Measurements from ENCODE around the gene ACSL3.
A peak's percentile ranks its signal among the peaks of the same experiment; 100 is the strongest.

The ACSL3 gene

GRCh38 chr2:222949073-222949472, 88.2 kb downstream of the ACSL3 start:
- H3K27ac Mint-ChIP-seq, result no peak overlapping the region
- no peak for ATAC-seq
- H3K4me1 Mint-ChIP-seq, result no peaks in the 10 kb centered on the region
- no peaks in the 10 kb centered on the region for H3K36me3 Mint-ChIP-seq
- H3K4me3 Mint-ChIP-seq, result no peak overlapping the region
- peaks cover 8% of the 10 kb centered on the region for H3K27me3 Mint-ChIP-seq
- H3K9me3 Mint-ChIP-seq, result no peaks in the 10 kb centered on the region

DNA sequence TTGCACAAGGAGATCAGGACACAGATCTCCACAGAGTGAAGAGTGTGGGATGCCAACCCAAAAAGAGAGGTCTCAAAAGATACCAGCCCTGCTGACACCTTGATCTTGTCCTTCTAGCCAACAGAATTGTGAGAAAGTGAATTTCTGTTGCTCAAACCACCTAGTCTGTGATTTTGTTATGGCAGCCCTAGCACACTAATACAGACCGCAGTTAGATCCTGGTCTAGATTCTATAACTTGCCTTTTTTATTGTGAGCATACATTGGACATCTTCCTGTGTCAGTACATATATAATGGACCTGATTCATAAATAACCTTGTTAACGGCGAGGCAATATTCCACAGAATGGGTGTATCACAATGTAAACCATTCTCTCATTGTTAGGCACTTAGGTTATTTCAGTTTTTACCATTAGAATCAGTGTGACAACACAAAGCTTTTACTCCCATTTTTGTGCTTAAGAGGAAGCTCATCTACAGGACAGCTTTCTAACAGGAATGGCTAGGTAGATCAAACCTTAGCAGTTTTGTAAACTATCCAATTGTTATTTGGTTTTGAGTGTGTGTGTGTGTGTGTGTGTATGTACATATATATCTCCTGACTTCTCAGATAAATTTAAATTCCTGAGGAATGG, 89.0 kb downstream of the ACSL3 start:
- Mint-ChIP-seq H3K27ac (no peak overlapping the region), H3K9me3 (no peaks in the 10 kb centered on the region), H3K36me3 (no peaks in the 10 kb centered on the region), H3K4me1 (no peaks in the 10 kb centered on the region), H3K4me3 (no peak overlapping the region), H3K27me3 (peaks cover 11% of the 10 kb centered on the region)
- no peak for ATAC-seq

GRCh38 chr2:222950638-222951285, 89.9 kb downstream of the ACSL3 start:
- Mint-ChIP-seq H3K4me3 (no peak overlapping the region), H3K36me3 (no peaks in the 10 kb centered on the region), H3K27ac (no peak overlapping the region), H3K27me3 (peaks cover 16% of the 10 kb centered on the region), H3K4me1 (no peaks in the 10 kb centered on the region), H3K9me3 (no peaks in the 10 kb centered on the region)
- no peak for ATAC-seq

DNA sequence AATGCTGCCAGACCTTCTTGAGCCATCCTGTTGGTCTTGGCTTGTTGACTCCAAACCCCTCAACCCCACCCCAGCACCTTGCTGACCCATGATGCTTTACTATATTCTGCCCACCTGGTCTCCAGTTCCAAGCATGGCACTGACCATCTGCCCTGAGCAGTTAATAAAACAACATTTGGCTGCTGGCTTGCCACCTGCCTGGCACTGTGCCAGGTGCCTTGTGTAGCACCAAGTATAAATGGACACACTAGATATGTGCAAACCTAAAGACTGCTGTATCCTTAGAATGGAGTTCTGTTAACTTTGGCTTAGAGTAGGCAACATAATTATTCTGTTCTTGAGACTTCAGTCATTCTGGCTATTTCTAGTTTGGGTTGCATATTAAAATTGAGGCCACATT, 91.4 kb downstream of the ACSL3 start:
- Mint-ChIP-seq H3K36me3 (no peaks in the 10 kb centered on the region), H3K4me1 (no peaks in the 10 kb centered on the region)

DNA sequence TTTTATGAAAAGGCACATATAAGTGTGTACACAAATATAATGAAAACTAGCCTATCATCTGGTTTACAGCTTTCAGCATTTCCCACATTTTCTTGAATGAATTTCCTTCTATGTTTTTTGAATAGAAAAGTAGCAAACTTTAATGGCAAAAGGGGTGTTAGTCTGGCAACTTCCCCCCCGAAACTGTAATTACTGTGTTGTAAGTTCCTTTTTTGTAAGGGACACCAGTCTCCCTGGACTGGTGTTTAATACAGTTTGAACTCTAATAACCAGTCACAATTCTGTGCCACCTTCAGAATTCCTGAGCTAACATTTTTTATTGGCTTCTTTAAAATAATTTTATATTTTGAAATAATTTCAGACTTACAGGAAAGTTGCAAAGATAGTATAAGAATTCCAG, 94.2 kb downstream of the ACSL3 start:
- Mint-ChIP-seq H3K4me1 (no peaks in the 10 kb centered on the region), H3K36me3 (no peaks in the 10 kb centered on the region), H3K27ac (no peak overlapping the region), H3K4me3 (no peak overlapping the region), H3K27me3 (peaks cover 29% of the 10 kb centered on the region), H3K9me3 (no peaks in the 10 kb centered on the region)
- ATAC-seq, result no peak

More for the DNA sequence above, 91.4 kb downstream of the ACSL3 start:
- Mint-ChIP-seq H3K27ac (no peak overlapping the region), H3K9me3 (no peaks in the 10 kb centered on the region), H3K4me3 (no peak overlapping the region), H3K27me3 (peaks cover 20% of the 10 kb centered on the region)
- ATAC-seq, result no peak

DNA sequence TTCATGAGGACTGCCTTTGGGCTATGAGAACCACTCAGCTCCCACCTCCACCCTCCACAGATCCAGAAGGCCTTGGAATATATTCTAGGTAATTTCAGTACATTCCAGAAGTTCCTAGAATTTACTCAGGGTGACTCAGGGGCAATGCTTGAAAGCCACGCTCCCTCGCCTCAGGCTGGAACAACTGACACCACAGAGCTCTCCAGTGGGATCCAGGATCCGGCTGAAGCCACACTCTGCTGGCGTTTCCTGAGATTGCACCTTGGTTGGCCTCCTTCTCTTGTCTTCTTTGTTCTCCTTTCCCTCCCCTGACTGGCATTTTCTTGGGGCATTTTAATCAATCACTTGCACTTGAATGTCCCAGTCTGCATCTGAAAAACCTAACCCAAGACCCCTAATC, 98.5 kb downstream of the ACSL3 start:
- peaks cover 4% of the 10 kb centered on the region for H3K9me3 Mint-ChIP-seq
- H3K4me3 Mint-ChIP-seq, result no peak overlapping the region
- H3K27ac Mint-ChIP-seq, result no peak overlapping the region
- H3K27me3 Mint-ChIP-seq, result peaks cover 38% of the 10 kb centered on the region
- no peaks in the 10 kb centered on the region for H3K4me1 Mint-ChIP-seq
- no peaks in the 10 kb centered on the region for H3K36me3 Mint-ChIP-seq
- ATAC-seq, result no peak

DNA sequence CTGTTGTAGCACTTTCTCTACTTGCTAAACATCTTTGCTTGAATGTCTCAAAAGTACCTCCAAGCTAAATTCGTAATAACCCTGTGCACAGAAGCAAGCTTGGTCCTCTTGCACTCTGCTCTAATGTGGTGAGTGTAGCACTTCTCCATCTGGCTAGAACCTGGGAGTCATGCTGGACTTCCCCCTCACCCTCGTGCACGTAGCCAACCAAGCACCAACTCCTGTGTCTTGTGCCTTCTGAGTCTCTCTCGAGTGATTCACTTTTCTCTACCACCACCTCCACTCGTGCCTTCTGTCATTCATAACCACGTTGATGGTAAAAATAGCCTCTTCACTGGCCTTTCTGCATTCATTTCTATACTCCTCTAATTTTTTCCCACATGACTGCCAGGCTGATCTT, 99.3 kb downstream of the ACSL3 start:
- peak; percentile 73 for ATAC-seq
- no peak overlapping the region for H3K27ac Mint-ChIP-seq
- H3K4me1 Mint-ChIP-seq, result no peaks in the 10 kb centered on the region
- no peak overlapping the region for H3K4me3 Mint-ChIP-seq
- H3K27me3 Mint-ChIP-seq, result peaks cover 38% of the 10 kb centered on the region
- no peaks in the 10 kb centered on the region for H3K36me3 Mint-ChIP-seq
- H3K9me3 Mint-ChIP-seq, result peaks cover 4% of the 10 kb centered on the region

GRCh38 chr2:222963641-222964040, 102.8 kb downstream of the ACSL3 start:
- Mint-ChIP-seq H3K27ac (no peak overlapping the region), H3K36me3 (no peaks in the 10 kb centered on the region), H3K4me3 (no peak overlapping the region), H3K4me1 (no peaks in the 10 kb centered on the region), H3K27me3 (peaks cover 29% of the 10 kb centered on the region), H3K9me3 (peaks cover 4% of the 10 kb centered on the region)
- no peak for ATAC-seq

GRCh38 chr2:222964376-222965031, 103.7 kb downstream of the ACSL3 start:
- peaks cover 4% of the 10 kb centered on the region for H3K9me3 Mint-ChIP-seq
- no peak for ATAC-seq
- H3K27me3 Mint-ChIP-seq, result peaks cover 25% of the 10 kb centered on the region
- no peaks in the 10 kb centered on the region for H3K4me1 Mint-ChIP-seq
- H3K4me3 Mint-ChIP-seq, result no peak overlapping the region
- no peaks in the 10 kb centered on the region for H3K36me3 Mint-ChIP-seq
- no peak overlapping the region for H3K27ac Mint-ChIP-seq

DNA sequence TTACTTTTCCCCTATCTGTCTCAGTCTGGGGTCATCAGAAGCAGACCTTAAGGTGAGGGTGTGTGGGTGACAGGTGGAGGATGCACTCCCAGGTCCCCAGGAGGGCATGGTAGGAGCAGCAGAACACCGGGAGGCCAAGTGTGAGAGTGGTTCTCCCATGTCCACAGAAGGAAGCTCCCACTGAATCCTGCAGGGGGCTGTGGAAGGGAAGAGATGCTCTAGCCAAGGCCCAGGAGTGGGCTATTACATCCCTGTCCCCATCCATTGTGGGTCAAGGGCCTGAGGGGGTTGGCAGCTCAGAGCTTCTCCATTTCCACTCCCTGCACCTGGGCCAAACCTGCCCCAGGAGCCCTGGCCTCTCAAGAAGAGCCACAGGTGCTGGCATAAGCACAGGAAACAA, 104.7 kb downstream of the ACSL3 start:
- peaks cover 14% of the 10 kb centered on the region for H3K27me3 Mint-ChIP-seq
- no peaks in the 10 kb centered on the region for H3K36me3 Mint-ChIP-seq
- H3K27ac Mint-ChIP-seq, result no peak overlapping the region
- H3K4me3 Mint-ChIP-seq, result no peak overlapping the region
- no peak for ATAC-seq
- H3K4me1 Mint-ChIP-seq, result no peaks in the 10 kb centered on the region
- H3K9me3 Mint-ChIP-seq, result peaks cover 4% of the 10 kb centered on the region

- Mint-ChIP-seq H3K9me3 (no peaks in the 10 kb centered on the region), H3K36me3 (no peaks in the 10 kb centered on the region), H3K4me3 (no peak overlapping the region), H3K4me1 (no peaks in the 10 kb centered on the region), H3K27me3 (no peaks in the 10 kb centered on the region), H3K27ac (no peak overlapping the region)
- no peak for ATAC-seq
Observed at GRCh38 chr2:222968550-222969155, 107.8 kb downstream of the ACSL3 start.

GRCh38 chr2:222969491-222969890, 108.7 kb downstream of the ACSL3 start:
- Mint-ChIP-seq H3K27ac (no peak overlapping the region), H3K4me3 (no peak overlapping the region), H3K4me1 (no peaks in the 10 kb centered on the region), H3K9me3 (no peaks in the 10 kb centered on the region), H3K36me3 (no peaks in the 10 kb centered on the region), H3K27me3 (no peaks in the 10 kb centered on the region)
- no peak for ATAC-seq

DNA sequence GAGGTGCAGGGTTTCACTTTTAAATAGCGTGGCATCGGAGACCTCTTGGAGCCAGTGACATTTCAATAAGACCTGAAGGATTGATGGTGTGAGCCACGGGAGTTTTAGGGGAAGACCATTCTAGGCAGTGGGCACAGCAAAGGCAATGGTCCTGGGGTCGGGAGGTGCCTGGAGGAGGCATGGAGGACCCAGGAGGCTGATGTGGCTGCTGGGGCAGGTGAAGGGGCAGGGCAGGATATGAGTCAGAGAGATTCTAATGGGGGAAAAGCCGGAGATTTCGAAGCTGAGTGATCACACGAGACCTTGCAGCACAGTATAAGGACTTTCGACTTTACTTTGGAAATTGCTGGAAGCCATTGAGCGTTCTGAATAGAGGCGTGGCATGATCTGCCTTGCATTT, 111.6 kb downstream of the ACSL3 start:
- no peaks in the 10 kb centered on the region for H3K4me1 Mint-ChIP-seq
- H3K4me3 Mint-ChIP-seq, result no peak overlapping the region
- H3K27me3 Mint-ChIP-seq, result peaks cover 8% of the 10 kb centered on the region
- H3K27ac Mint-ChIP-seq, result no peak overlapping the region
- no peaks in the 10 kb centered on the region for H3K9me3 Mint-ChIP-seq
- no peaks in the 10 kb centered on the region for H3K36me3 Mint-ChIP-seq
- no peak for ATAC-seq

GRCh38 chr2:222973237-222973636, 112.4 kb downstream of the ACSL3 start:
- H3K9me3 Mint-ChIP-seq, result no peaks in the 10 kb centered on the region
- peaks cover 8% of the 10 kb centered on the region for H3K27me3 Mint-ChIP-seq
- ATAC-seq, result no peak
- H3K36me3 Mint-ChIP-seq, result no peaks in the 10 kb centered on the region
- H3K4me1 Mint-ChIP-seq, result no peaks in the 10 kb centered on the region
- H3K27ac Mint-ChIP-seq, result no peak overlapping the region
- no peak overlapping the region for H3K4me3 Mint-ChIP-seq

- ATAC-seq, result no peak
Observed at GRCh38 chr2:222973733-222974132, 112.9 kb downstream of the ACSL3 start.

More at GRCh38 chr2:222973733-222974132, 112.9 kb downstream of the ACSL3 start:
- Mint-ChIP-seq H3K9me3 (no peaks in the 10 kb centered on the region), H3K4me1 (no peaks in the 10 kb centered on the region), H3K27me3 (peaks cover 8% of the 10 kb centered on the region), H3K36me3 (no peaks in the 10 kb centered on the region), H3K27ac (no peak overlapping the region), H3K4me3 (no peak overlapping the region)
